GM15510 (cell line): ENCODE results near the gene GDI1.

Source experiments
- POLR2A ChIP-seq: IDR thresholded peaks from 3 replicates; pipeline ENCODE4 v1.6.1; 2011; ENCODE audit warnings: borderline replicate concordance; ENCODE audit not compliant: insufficient read length; ENCODE audit errors: extremely low read depth

GDI1 gene

GRCh38 chrX:154477891-154478477, 41.0 kb downstream of the GDI1 start:
- TF ChIP-seq POLR2A: no peak

GRCh38 chrX:154478728-154479622, 42.0 kb downstream of the GDI1 start, which contains the start of gene LAGE3:
Gene LAGE3 (minus strand): TSS chrX:154479281. CDS start chrX:154478915, 366 bp downstream.
- peak; percentile 74 for TF ChIP-seq POLR2A

DNA sequence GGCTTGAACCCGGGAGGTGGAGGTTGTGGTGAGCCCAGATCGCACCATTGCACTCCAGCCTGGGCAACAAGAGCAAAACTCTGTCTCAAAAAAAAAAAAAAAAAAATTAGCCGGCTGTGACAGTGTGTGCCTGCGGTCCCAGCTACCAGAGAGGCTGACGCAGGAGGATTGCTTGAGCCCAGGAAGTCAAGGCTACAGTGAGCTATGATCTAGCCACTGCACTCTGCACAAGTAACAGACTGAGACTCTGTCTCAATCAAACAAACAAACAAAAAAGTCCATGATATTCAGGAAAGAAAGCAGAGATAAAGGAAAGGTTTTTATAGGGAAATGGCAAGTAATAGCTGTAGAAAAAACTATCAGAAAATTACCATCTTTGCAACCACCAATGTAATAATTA, 44.2 kb downstream of the GDI1 start:
- no peak for TF ChIP-seq POLR2A

GRCh38 chrX:154481911-154482601, 45.1 kb downstream of the GDI1 start:
- no peak for TF ChIP-seq POLR2A

- TF ChIP-seq POLR2A: no peak
Measured at GRCh38 chrX:154482786-154483185, 45.8 kb downstream of the GDI1 start.

DNA sequence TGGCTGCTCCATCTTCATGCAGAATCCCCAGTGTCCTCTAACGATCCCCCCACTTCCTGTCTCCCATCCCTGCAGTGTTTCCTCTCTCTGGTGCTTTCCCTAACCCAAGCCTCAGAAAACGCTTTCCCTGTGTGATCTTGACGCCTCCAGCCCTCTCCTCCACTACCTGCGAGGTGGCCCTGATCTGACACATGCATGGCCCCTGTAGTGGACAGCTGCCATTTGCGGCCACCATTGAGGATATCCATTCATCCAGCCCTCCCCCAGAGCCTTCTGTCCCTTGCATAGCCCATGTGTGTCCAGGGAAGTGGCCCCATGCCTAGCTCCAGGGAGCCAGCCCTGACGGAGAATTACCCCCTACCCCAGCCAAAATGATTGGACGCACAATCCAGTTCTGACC, 46.4 kb downstream of the GDI1 start:
- TF ChIP-seq POLR2A: no peak

DNA sequence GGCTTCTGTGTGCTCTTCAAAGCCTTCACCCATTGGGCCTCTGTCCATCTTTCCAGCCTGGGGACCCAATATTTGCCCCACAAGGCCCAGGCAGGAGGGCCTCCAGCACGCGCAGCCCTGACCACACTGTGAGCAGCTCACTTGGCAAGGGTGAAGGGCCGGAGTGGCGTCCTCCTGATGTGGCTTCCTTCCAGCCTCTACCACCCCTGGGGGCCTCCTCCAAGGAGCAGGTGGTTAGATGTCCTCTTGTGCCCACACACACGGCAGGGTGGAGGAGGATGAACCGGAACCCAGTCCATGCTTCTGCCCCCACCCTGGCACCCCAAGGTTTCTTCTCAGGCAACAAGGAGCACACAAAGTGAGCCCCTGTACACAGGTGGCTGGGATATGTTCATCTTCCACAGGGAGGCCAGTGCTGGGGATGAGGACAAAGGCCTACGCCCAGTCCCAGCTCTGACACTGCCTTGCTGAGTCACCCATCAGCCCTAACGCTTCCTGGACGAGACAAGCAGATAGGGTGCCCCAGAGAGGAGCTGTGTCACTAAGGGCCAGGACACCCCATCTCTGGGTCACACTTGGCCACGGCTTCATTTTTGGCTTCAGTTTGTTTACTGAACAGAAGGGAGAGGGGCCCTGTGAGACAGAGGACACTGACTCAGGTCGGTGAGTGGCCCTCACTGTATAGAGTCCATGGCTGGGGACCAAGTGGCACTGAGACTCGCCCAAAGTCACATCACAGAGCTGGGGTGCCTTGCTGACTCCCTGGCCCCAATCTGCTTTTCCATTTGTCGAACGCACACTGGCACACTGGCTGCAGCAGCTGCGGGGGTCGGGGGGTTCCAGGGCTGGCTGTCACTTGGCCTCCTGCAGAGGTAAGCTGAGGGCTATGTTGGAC, 47.5 kb downstream of the GDI1 start:
- TF ChIP-seq POLR2A: no peak

DNA sequence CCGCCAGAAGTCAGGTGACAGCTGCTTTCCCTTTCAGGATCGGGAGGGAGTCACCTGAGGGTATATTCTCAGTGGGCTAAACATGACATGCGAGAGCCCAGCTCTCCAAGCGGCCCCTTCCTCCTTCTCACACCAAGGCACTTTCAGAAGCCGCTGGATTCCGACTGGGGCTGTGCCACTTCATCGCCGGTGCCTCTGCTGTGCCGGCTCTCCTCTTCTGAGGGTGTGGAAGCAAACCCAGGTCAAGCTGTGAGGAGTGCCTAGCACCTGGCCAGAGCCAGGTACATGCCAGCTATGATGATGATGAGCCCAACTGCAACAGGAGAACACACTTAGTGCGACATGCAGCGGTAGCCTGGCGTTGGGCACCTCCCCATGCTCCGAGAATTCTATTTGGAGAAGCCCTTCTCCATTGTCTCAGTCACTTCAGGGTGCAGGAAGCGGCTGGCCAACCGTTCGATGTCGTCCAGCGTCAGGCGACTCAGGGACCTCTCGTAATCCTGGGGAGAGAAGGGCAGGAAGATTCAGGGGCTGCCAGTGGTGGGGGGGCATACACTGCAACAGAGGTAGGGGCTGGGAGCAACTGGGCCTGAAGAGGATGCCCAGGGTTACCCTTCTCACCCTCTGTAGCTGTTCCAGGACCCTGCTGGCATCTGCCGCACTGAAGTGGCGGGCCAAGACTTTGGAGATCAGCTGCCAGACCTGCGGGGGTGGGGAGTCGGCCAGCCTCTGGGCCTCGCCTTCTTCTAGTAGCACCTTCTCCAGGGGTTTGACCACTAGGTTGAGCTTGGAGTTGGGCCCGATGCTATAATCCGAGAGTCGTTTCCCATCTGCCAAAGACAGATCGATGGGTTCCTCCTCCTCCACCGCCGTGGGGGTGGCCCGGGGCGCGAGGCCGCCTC, 48.4 kb downstream of the GDI1 start:
- no peak for TF ChIP-seq POLR2A

GRCh38 chrX:154486052-154486395, 49.1 kb downstream of the GDI1 start:
- TF ChIP-seq POLR2A: no peak

GRCh38 chrX:154486396-154487207, 49.6 kb downstream of the GDI1 start, which contains the start of gene UBL4A:
Gene UBL4A (minus strand): TSS chrX:154486615. CDS start chrX:154486584, 31 bp downstream.
- peak; percentile 54 for TF ChIP-seq POLR2A

GRCh38 chrX:154487518-154488290, 50.8 kb downstream of the GDI1 start:
- no peak for TF ChIP-seq POLR2A

GRCh38 chrX:154488336-154489075, 51.6 kb downstream of the GDI1 start:
- no peak for TF ChIP-seq POLR2A

DNA sequence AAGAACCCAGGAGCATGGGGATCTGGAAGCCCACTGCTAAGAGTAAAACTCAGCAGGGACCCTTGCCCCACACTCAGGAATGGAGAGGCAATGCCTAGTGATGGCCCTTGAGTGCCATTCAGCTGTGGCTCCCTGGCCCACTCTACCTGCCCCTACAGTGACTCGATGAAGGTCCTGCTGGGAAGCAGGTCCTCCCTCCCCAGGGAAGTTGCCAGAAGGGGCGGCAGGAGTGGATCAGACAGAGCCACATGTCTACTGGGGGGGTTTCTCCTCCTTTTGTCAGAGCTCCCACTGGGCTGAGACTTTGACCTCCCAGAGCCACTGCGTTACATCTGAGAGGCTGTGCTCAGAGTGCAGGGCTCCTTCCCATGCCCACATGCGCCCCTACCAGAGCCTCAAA, 52.2 kb downstream of the GDI1 start:
- TF ChIP-seq POLR2A: no peak
